HepG2 (cell line): ENCODE data around the gene TUBGCP3. TPM values are rescaled to one million over a fixed set of nuclear protein-coding genes. Genes with fewer than 3 reads are reported as not detected.

Experiments used
- ATAC-seq: fragments of 200-7000 bp; cut with Tn5 transposase; 3 replicates; pipeline ENCODE4 v1.9.1; 2020; ENCODE audit warnings: mild to moderate bottlenecking, moderate library complexity
- BruUV-seq: library from RNA; stranded (reverse); fragments of 400-500 nt; replicated peaks from 2 replicates; lab custom pipeline; 2021; lab: Mats Ljungman, UMichigan
- CTCF ChIA-PET: fragments of 300-600 bp; formaldehyde crosslinking; extraction: SDS; loops from one replicate; lab custom pipeline; 2021; ENCODE audit warnings: low total read pairs, inconsistent platforms, low intra/inter-chr PET ratio; lab: Yijun Ruan, JAX
- POLR2A ChIA-PET: fragments of 350-600 bp; sonication (Branson Sonifier 250); formaldehyde crosslinking; loops from one replicate; lab custom pipeline; 2020; ENCODE audit warnings: antibody characterized with exemption, inconsistent platforms; lab: Yijun Ruan, JAX
- DNase-seq: peaks from one replicate; pipeline ENCODE4 v3.0.0-alpha.2; 2015; ENCODE audit warnings: low spot score
- FAIRE-seq: peaks from 3 replicates; lab custom pipeline; 2011; peaks lifted over from hg19 to GRCh38; lab: Jason Lieb, UNC
- H2AFZ ChIP-seq: one replicate; pipeline ENCODE4 v1.6.1; 2011; ENCODE audit warnings: low read length, inconsistent platforms
- H3K27ac ChIP-seq: fragments of 300-600 bp; 3 replicates; pipeline ENCODE4 v1.8.0; 2011; ENCODE audit warnings: mixed run types, mild to moderate bottlenecking, mixed read lengths, low read length, inconsistent platforms; ENCODE audit not compliant: insufficient read depth; ENCODE audit errors: extremely low read length
- H3K27me3 ChIP-seq, 2 experiments: fragments of 200-600 bp in 1 of 2; 2 replicates in 1 of 2; 3 replicates in 1 of 2; pipeline versions ENCODE4 v1.6.0 to v1.8.0; 2011; ENCODE audit warnings: low read length in 2 of 2, mild to moderate bottlenecking in 2 of 2, moderate library complexity in 2 of 2, inconsistent platforms in 1 of 2; ENCODE audit not compliant: insufficient read depth in 2 of 2, control insufficient read depth in 1 of 2
- H3K36me3 ChIP-seq, 2 experiments: fragments of 200-600 bp in 1 of 2; replicated peaks in 1 of 2; 2 replicates in 1 of 2; 3 replicates in 1 of 2; pipeline versions ENCODE4 v1.5.1 to v1.8.0; 2011; ENCODE audit warnings: low read length in 2 of 2, inconsistent platforms in 1 of 2; ENCODE audit not compliant: insufficient read depth in 2 of 2, control insufficient read depth in 1 of 2
- H3K4me1 ChIP-seq: 2 replicates; pipeline ENCODE4 v1.5.1; 2012; ENCODE audit warnings: low read length, inconsistent platforms; ENCODE audit not compliant: insufficient read depth
- H3K4me2 ChIP-seq: 2 replicates; pipeline ENCODE4 v1.6.0; 2011; ENCODE audit warnings: low read depth, low read length, inconsistent platforms
- H3K4me3 ChIP-seq, 3 experiments: fragments of 200-600 bp in 1 of 3; sonication (generic), shearing (Covaris generic) in 1 of 3; replicated peaks in 1 of 3; 2 replicates each; pipeline ENCODE4 v1.5.1; 2011 to 2016; ENCODE audit warnings: low read length in 3 of 3, inconsistent platforms in 2 of 3, low read depth in 2 of 3, mild to moderate bottlenecking in 2 of 3, control low read depth in 1 of 3, mixed read lengths in 1 of 3; ENCODE audit not compliant: insufficient read depth in 1 of 3
- H3K79me2 ChIP-seq: one replicate; pipeline ENCODE4 v1.6.1; 2011; ENCODE audit warnings: low read length, inconsistent platforms; ENCODE audit not compliant: insufficient read depth
- H3K9ac ChIP-seq: 2 replicates; pipeline ENCODE4 v1.6.0; 2011; ENCODE audit warnings: mild to moderate bottlenecking, low read depth, low read length, inconsistent platforms; ENCODE audit not compliant: insufficient read depth
- H3K9me3 ChIP-seq: 2 replicates; pipeline ENCODE4 v1.5.1; 2012; ENCODE audit warnings: mild to moderate bottlenecking, low read length
- H4K20me1 ChIP-seq: 2 replicates; pipeline ENCODE4 v1.6.0; 2011; ENCODE audit warnings: inconsistent platforms, mild to moderate bottlenecking, low read length, moderate library complexity; ENCODE audit not compliant: insufficient read depth
- ATF7-NPFF ChIP-seq: sonication (generic); formaldehyde crosslinking; IDR thresholded peaks from 2 replicates; pipeline ENCODE4 v1.8.1; 2023; ENCODE audit warnings: mild to moderate bottlenecking, low read depth, missing genetic modification reagents, moderate library complexity
- GTF3A ChIP-seq: sonication (generic); formaldehyde crosslinking; conservative IDR thresholded peaks from 2 replicates; pipeline ENCODE4 v1.4.0; 2020; ENCODE audit warnings: mild to moderate bottlenecking, missing genetic modification reagents
- HMGA1 ChIP-seq: sonication (generic); formaldehyde crosslinking; conservative IDR thresholded peaks from 2 replicates; pipeline ENCODE4 v1.4.0; 2020; ENCODE audit warnings: missing genetic modification reagents
- KDM4B ChIP-seq: sonication (generic); formaldehyde crosslinking; IDR thresholded peaks from 2 replicates; pipeline ENCODE4 v1.4.0; 2020; ENCODE audit warnings: missing genetic modification reagents
- NR0B2 ChIP-seq: sonication (generic); formaldehyde crosslinking; IDR thresholded peaks from 2 replicates; pipeline ENCODE4 v1.4.0; 2020; ENCODE audit warnings: mild to moderate bottlenecking, missing genetic modification reagents
- PLRG1 ChIP-seq: fragments of 450-650 bp; conservative IDR thresholded peaks from 2 replicates; pipeline ENCODE4 v1.6.1; 2016
- ZNF263 ChIP-seq: sonication (generic); formaldehyde crosslinking; IDR thresholded peaks from 2 replicates; pipeline ENCODE4 v1.4.0; 2020; ENCODE audit warnings: missing genetic modification reagents
- WGBS: methylation state at CpG from one replicate; pipeline ENCODE4 v1.1.6; 2017; ENCODE audit warnings: low lambda C conversion rate; 5-methylcytosine and 5-hydroxymethylcytosine counted together
- in situ Hi-C: cut with HindIII; loops from 2 replicates; pipeline ENCODE4 v1.10.0; 2017; ENCODE audit warnings: low pct_unique_long_range_greater_than_20kb; ENCODE audit not compliant: extremely low pct_ligation_motif_present
- intact Hi-C: fragments of 100-400 bp; cut with micrococcal nuclease; formaldehyde crosslinking; loops from one replicate; pipeline ENCODE4 v1.10.0; 2022; ENCODE audit not compliant: unreplicated experiment
- polyA plus RNA-seq, 8 experiments: library from polyadenylated mRNA; depleted of rRNA in 3 of 8; stranded (reverse) in 7 of 8; unstranded in 1 of 8; fragments of >200 nt; fragmentation: Illumina TruSeq in 4 of 8; extraction: Trizol in 4 of 8; gene quantifications; 2 replicates each; pipeline versions ENCODE4 v1.2.1 to v1.2.3, GENCODE V29; 2011 to 2016; ENCODE audit warnings: low read depth in 4 of 8, missing spikeins in 1 of 8, mixed read lengths in 1 of 8; ENCODE audit not compliant: insufficient read depth in 1 of 8
- total RNA-seq, 5 experiments: library from RNA; depleted of rRNA; stranded (reverse); fragments of >200 nt; fragmentation: Illumina TruSeq; extraction: Trizol; gene quantifications; 2 replicates each; pipeline ENCODE4 v1.2.3, GENCODE V29; 2016; ENCODE audit warnings: low read depth in 1 of 5
- TF ChIP-seq, protein P1 (sequence below): sonication (generic); formaldehyde crosslinking; IDR thresholded peaks from 2 replicates; pipeline ENCODE4 v1.5.1; 2020; ENCODE audit warnings: missing genetic modification reagents, mild to moderate bottlenecking, borderline replicate concordance

The TUBGCP3 gene
- total and polyA plus RNA-seq, 2 of the 13 experiments (the other 11 are each of a cell fraction or from before 2014, with no cell fraction given) = 12.6 to 15.5 TPM

GRCh38 chr13:112636401-112636975, 48.5 kb upstream of the TUBGCP3 start:
- peaks cover 4 to 57% of the 10 kb centered on the region in 2 experiments for H3K27me3 ChIP-seq
- H3K79me2 ChIP-seq = no peaks in the 10 kb centered on the region
- CTCF ChIA-PET = no interaction called here
- H3K4me1 ChIP-seq = peaks cover 21% of the 10 kb centered on the region
- DNase-seq (no peak), ATAC-seq (no peak; the same call in 2 of the 3 replicates), FAIRE-seq (no peak)
- H3K9ac ChIP-seq = no peak overlapping the region
- no peaks in the 10 kb centered on the region for H4K20me1 ChIP-seq
- POLR2A ChIA-PET = no interaction called here
- no TSS peak for BruUV-seq
- intact Hi-C loops (no loop called here), in situ Hi-C loops (loop anchor here (5.0 kb wide), 1 partner anchor 236 kb away; no protein-coding TSS in a partner anchor)
- H3K36me3 ChIP-seq = no peaks in the 10 kb centered on the region
- no peaks in the 10 kb centered on the region for H3K9me3 ChIP-seq
- no peak overlapping the region for H3K4me3 ChIP-seq
- no peak overlapping the region for H3K27ac ChIP-seq
- 59% methylated on average over 3 of the region's 19 CpGs for WGBS
- H3K4me2 ChIP-seq = no peak overlapping the region
- TF ChIP-seq PLRG1 (no peak), ZNF263 (CRISPR knock-in tag) (peak; percentile 70)
- no peak overlapping the region for H2AFZ ChIP-seq

- no peaks in the 10 kb centered on the region for H3K9me3 ChIP-seq
- no peak for FAIRE-seq
- no peak for ATAC-seq
- intact Hi-C loops = no loop called here
- no peak overlapping the region for H2AFZ ChIP-seq
- no peaks in the 10 kb centered on the region for H3K79me2 ChIP-seq
- peaks cover 4 to 57% of the 10 kb centered on the region in 2 experiments for H3K27me3 ChIP-seq
- H3K36me3 ChIP-seq = no peaks in the 10 kb centered on the region
- POLR2A ChIA-PET = no interaction called here
- in situ Hi-C loops = loop anchor here (5.0 kb wide), 1 partner anchor 237 kb away; no protein-coding TSS in a partner anchor
- peaks cover 21% of the 10 kb centered on the region for H3K4me1 ChIP-seq
- BruUV-seq = no TSS peak
- no peak for DNase-seq
- no peak overlapping the region for H3K9ac ChIP-seq
- 0% methylated on average over 6 of the region's 6 CpGs for WGBS
- no peaks in the 10 kb centered on the region for H4K20me1 ChIP-seq
- TF ChIP-seq ATF7-NPFF (CRISPR knock-in tag) = no peak
- no peak for TF ChIP-seq KDM4B (CRISPR knock-in tag)
- TF ChIP-seq GTF3A (CRISPR knock-in tag) = no peak
- no peak for TF ChIP-seq HMGA1 (CRISPR knock-in tag)
- TF ChIP-seq NR0B2 (CRISPR knock-in tag) = no peak
- TF ChIP-seq, protein P1, sequence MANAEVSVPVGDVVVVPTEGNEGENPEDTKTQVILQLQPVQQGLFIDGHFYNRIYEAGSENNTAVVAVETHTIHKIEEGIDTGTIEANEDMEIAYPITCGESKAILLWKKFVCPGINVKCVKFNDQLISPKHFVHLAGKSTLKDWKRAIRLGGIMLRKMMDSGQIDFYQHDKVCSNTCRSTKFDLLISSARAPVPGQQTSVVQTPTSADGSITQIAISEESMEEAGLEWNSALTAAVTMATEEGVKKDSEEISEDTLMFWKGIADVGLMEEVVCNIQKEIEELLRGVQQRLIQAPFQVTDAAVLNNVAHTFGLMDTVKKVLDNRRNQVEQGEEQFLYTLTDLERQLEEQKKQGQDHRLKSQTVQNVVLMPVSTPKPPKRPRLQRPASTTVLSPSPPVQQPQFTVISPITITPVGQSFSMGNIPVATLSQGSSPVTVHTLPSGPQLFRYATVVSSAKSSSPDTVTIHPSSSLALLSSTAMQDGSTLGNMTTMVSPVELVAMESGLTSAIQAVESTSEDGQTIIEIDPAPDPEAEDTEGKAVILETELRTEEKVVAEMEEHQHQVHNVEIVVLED = no peak
- H3K4me2 ChIP-seq = no peak overlapping the region
- H3K4me3 ChIP-seq = no peak overlapping the region
- no peak overlapping the region for H3K27ac ChIP-seq
- CTCF ChIA-PET = no interaction called here
These were observed 47.4 kb upstream of the TUBGCP3 start for GRCh38 chr13:112635323-112635722.
